Stimulated activated CD4-positive, alpha-beta T cell treated with anti-CD3 and anti-CD28 coated beads, TNF-alpha, amount 100 ng/mL, for 48 hours (primary cell): ENCODE measurements around the gene ITPR1.
A peak's percentile ranks its signal among the peaks of the same experiment; 100 is the strongest.

Experiments
- DNase-seq, 3 donors: peaks; one replicate each; pipeline ENCODE4 v3.0.0-alpha.2; 2020; ENCODE audit warnings: low read depth in 3 of 3

Gene ITPR1

DNA sequence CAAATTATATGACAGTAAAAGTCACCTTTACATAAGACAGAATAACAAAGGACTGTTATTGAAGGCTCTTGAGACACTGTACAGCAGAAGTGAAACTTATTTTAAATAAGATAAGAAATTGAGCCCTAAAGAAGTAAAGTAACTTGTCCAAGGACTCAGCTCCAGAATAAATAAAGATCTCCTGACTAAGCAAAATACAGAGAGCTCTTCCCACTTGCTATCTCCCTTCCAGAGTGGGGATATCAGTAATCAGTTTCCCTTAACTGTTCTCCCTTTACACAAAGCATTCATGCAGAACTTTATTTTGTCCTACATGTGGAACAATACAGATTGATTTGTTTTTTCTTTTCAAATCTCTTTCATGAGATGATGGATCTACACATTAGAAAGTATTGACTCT lies 356.6 kb downstream of the ITPR1 start:
- no peak for DNase-seq

DNA sequence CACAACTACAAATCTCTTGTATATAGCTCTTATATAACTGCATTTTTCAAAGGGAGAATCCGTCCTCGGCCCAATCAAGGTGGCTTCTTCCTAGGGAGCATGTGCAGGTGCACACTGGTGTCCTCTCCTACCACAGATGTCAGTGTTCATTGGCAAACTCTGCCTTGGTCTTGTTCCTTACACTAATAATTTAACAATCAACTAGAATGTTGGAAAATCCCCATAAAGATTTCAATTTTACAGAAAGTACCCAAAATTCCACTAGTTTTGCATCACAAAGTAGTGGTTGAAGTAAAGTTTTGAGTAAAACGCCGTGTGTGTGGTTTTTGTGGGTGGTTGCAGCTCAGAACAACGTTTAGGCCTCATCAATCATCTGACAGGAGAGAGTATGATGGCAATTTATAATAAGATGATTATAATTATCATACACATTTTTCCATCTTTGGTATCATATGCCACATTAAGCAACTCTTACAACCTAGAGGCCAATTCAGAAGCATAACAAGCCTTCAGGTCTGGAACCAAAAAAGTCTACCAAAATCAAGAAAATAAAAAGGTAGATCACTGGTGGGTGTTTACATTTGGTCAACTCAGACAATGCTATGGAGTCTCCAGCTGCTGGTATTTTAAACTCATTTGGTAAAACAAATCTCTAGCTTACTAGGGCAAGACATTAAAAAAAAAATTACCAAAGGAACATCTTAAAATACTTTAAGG lies 357.2 kb downstream of the ITPR1 start:
- peak in 1 of 3 donors; percentile 53 for DNase-seq

DNA sequence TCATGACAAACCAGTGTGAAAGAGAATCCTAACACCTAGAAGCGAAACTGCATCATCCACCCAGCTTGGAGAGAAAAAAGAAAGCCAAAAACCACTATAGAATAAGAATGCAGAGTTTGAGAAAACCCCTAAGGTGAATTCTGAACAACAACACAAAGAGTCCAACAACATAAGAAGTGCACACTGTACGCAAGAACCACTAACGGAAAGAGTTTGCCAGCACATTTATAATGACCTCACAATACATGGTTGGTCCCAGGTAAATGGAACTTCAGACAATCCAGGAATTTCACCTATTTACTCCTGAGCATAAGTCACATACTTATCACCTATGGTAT lies 357.7 kb downstream of the ITPR1 start:
- DNase-seq = no peak

DNA sequence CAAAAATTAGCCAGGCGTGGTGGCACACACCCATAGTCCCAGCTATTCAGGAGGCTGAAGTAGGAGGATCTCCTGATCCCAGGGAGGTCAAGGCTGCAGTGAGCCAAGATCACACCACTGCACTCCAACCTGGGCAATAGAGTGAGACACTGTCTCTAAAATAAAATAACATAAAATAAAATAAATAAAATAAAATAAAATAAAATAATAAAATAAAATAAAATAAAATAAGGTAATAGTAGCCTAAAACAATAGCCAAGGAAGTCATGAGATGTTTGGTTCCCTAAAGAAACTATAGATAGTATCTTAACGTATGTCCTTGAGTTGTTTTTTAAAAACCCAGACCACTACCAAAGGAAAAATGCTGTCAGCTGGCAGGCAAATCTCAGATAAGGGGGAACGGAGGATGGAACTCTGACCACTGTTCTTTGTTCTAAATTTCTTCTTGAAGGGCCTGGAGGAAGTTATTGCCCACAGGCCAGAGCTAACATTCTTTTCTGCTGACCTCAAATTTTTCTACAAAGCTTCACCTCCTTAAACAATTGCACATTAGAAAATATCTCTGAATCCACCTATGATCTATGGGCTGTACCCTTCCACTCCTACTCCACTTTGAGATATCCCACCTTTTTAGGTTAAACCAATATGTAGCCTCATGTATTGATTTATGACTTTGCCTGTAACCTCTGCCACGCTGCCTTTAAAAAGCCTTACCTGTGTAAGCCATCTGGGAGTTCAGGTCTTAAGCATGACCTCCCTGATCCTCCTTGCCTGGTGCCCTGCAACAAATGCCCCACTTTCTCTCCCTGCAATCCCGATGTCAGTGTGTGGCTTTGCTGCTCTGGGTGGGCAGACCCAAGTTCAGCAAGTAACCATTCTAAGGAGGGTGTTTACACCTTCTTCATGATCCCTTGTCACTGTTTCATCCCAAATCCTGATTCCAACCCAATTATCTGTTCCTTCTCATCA lies 359.9 kb downstream of the ITPR1 start:
- no peak for DNase-seq

DNA sequence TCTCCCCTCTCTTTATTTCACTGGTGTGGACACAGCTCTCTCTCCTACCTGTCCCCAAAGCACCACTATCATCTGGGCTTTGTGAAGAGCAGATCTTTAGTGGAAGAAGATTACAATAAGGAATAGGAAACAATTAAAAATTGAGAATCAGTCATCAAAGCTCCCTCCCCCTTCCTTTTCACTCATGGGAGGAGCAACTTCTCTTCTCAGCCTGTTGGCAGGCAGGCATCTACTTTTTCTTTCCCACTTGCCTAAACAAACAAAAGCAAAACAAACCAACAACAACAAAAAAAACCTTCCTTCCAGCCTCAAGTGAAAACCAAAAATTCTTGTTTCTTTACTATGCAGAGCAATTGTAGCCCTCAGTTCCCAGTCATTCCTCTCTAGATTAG lies 360.6 kb downstream of the ITPR1 start:
- DNase-seq = no peak

DNA sequence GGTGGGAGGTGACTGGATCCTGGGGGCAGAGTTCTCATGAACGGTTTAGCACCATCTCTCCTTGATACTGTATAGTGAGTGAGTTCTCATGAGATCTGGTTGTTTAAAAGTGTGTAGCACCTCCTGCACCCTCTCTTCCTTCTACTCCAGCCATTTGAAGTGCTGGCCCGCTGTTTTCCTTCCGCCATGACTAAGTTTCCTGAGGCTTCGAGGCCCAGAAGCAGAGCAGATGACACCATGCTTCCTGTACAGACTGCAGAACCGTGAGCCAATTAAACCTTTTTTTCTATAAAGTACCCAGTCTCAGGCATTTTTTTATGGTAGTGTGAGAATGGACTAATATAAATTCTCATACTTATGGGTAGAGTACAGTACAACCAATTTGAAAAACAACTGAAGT lies 362.5 kb downstream of the ITPR1 start:
- DNase-seq = no peak

DNA sequence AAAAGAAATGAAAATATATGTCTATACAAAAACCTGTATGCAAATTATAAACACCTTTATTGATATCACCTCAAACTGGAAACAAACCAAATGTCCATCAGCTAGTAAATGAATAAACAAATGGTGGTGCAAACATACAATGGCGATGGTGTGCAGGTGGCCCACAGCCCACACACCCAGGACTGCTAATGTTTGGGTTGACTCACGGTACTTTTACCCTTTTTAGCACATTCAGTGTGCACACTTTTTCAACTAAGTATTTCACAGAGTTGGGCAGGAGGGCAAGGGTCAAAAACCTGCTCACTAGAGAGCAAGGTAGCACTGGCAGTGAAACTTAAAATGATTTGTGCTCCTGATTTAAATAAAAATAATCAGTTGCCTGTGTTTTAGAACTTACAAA lies 363.0 kb downstream of the ITPR1 start:
- no peak for DNase-seq

DNA sequence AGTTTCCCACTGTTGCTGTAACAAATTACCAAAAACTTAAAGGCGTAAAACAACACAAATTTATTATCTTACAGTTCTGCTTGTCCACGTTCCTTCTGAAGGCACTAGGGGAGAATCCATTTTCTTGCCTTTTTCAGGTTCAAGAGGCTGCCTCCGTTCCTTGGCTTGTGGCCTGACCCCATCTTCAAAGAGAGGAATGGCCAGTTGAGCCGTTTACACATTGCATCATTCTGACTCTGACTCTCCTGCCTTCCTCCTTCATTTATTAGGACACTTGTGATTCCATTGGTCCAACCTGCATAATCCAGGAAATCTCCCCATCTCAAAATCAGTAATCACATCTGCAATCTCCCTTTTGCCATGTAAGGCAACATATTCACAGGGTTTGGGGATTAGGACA lies 363.4 kb downstream of the ITPR1 start:
- DNase-seq = no peak

DNA sequence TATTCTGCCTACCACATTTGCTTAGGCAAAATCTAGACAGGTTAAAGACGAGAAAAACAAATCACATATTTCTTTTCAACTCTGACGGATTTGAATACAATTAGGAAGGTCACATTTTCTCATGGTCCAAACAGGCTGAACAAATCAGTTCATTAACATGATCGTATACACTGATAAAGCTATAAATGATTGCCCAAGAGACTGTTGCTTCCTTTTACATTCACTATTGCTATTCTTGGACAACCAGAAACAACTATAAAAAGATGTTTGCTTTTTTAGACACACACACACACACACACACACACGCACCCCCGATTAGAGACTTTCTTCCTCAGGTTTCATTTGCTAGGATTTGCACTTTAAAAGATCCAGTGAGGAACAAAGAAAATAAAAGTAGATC lies 363.8 kb downstream of the ITPR1 start:
- no peak for DNase-seq

DNA sequence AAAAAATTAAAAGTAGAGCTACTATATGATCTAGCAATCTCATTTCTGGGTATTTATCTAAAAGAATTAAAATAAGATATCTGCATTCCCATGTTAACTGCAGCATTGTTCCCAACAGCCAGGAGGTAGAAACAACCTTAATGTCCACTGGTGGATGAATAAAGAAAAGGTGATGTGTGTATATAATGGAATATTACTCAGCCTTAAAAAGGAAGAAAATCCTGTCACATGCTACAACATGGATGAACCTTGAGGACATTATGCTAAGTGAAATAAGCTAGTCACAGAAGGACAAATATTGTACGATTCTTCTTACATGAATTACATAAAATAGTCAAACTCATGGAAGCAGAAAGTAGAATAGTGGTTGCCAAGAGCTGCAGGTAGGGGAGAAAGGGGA lies 366.6 kb downstream of the ITPR1 start:
- DNase-seq = no peak

DNA sequence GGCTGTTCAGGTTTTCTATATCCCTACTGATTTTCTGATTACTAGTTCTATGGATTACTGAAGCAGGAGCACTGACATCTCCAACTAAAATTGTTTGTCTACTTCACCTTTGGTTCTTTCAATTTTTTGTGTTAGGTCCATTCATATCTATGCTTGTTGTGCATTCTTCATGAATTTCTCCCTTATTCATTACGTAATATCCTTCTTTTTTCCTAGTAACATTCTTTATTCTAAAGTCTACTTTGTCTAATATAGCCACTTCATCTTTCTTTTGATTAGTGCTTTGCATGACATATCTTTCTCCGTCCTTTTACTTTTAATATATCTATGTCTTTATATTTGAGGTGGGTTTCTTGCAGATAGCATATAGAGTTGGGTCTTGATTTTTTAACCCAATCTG lies 369.8 kb downstream of the ITPR1 start:
- no peak for DNase-seq

DNA sequence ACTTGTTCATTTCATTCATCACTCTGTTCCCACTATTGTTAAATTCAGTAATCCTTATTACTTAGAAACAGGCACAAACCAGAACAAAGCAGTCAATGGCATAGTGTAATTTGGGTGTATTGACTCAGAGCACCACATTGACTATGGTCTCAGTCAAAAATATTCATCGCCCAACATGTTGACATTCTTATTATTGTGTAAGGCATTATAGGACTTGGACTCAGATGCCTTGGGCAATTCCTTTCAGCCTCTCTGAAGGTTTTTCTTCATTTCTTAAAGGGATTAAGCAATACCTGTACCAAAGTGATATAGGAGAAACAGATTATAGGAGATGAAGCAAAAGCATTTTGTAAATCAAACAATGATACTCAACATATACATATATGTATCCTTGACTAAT lies 371.4 kb downstream of the ITPR1 start:
- no peak for DNase-seq

DNA sequence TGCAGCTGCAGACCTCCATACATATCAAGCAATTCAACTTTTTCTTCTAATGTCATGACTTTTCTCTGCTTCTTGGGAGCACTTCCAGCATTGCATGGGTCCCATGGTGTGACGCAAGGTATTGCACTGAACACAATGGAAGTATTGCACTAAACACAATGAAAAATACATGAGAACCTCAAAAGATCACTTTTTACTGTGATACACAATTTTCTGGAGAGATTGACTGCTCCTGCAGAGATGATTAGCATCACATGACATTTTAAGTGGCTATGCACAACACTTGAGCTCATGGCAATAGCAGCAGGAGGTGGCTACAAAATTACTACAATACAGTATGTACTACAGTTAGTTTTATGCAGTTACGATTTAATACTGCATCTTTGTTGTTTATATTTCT lies 372.6 kb downstream of the ITPR1 start:
- no peak for DNase-seq

DNA sequence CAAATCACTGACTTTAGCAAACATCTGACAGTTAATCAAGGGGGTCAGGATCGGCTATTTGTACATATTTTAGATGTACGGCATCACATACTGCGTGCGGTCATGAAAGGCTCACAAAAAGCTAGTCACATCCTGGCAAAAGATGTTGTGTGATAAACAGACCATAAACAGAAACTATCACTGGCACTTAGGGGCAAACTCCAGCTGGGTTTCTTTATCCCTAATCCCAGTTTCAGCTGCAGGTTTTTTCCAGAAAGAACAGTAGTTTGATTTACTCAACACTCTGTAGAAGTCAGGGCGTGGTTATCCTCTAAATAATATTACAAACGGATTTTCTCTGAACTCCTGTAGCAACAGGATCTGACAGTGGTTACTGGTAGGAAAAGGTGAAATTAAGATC lies 373.7 kb downstream of the ITPR1 start:
- no peak for DNase-seq

DNA sequence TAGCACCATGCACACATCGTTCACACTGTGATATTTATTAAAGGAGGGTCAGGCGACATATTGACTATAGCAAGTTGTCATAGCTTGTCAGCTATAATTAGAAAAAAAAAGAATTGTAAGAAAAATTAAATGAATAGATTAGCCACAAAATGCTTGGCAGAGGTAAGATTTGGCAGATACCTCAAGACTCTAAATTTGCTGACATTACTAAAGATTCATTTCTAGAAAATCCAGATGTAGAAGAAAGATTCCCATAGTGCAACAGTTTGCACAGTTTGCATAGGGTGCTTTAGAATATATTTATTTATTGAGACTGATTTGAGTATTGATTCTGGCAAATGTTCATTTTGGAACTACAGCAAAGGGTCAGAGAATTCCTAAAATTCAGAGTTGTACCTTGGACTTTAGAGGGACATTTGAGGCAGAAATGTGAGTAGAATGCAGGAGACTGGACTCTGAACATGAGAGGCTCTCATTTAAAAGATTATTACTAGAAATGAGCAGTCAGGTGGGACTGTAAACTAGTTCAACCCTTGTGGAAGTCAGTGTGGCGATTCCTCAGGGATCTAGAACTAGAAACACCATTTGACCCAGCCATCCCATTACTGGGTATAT lies 384.1 kb downstream of the ITPR1 start:
- no peak for DNase-seq

DNA sequence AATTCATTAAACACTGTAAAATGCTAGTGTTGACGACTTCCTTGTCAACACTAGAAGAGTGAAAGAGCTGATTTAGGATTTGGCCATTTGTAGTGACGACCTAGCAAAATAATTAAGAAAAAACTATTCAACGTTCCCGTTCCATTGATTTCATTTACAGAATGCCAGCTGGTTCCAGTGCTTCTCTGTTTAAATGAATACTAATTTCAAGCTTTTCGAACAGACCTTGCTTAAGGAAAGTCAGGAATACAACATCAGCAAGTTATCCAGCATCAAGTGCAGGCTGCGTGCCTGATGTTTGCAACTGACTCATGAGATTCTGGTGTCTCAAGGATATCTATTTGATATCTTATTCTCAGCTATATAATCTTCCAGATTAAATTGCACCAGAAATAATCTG lies 387.7 kb downstream of the ITPR1 start:
- DNase-seq = no peak

DNA sequence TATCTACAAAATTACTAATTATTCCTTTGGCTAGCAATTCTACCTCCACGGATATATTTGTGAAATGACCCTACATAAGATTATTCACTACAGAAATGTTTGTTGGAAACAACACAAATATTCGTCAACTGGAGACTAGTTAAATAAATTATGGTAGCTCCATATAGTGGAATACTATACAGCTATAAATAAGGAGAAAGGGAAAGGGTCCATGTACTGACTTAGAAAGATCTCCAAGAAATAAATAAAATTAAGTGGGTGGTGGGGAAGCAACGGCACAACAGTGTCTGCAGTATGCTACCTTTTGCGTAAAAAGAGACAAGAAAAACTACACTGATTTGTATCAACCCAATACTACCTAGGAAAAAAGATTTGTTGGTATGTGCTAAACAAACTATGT lies 389.4 kb downstream of the ITPR1 start:
- no peak for DNase-seq

DNA sequence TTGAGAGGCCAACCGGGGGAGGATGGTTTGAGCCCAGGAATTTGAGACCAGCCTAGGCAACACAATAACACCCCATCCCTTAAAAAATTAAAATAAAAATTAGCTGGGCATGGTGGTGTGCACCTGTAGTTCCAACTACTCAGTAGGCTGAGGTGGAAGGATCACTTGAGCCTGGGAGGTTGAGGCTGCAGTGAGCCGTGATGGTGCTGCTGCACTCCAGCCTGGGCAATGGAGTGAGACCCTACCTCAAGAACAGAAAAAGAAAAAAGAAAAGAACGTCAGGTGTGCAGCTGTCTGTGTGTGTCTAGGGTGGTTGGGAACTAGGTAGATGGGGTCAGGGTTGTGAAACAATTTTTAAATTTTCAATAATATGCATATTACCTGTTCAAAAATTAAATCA lies 389.9 kb downstream of the ITPR1 start:
- DNase-seq = no peak

DNA sequence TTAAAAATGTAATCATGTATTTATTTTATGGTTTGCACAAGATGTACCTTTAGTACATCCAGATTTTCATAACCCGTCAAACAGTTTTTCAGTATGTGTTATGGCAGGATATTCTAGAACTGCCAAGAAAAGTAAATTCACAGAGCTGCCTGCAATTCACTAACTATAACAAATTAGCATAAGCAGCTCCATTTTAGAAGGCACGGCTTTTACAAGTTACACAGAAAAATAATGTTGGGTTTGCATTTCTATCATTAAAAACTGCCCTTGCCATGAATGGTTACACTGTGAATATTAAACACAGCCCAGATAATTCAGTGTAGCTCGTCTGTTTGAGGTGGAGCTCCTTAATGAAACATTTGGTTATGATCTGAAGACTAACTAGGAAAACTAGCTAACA lies 391.7 kb downstream of the ITPR1 start:
- no peak for DNase-seq

DNA sequence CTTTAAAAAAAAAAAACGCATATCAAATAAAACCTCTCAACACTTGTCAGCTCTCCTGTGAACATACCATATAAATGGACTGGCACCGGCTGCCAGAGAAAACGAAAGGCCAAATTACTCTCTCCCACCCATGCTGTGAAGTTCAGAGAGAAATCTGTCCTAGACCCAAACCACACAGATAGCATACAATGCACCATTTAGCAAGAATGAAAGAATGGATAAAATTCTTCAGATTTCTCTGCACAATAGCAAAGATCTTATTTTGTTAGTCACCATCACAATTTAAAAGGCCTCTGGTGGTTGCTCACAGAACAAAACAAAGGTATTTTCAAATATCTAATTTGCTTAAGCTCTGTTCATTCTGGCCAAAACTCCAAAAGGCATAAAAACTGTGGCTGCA lies 392.2 kb downstream of the ITPR1 start:
- no peak for DNase-seq

DNA sequence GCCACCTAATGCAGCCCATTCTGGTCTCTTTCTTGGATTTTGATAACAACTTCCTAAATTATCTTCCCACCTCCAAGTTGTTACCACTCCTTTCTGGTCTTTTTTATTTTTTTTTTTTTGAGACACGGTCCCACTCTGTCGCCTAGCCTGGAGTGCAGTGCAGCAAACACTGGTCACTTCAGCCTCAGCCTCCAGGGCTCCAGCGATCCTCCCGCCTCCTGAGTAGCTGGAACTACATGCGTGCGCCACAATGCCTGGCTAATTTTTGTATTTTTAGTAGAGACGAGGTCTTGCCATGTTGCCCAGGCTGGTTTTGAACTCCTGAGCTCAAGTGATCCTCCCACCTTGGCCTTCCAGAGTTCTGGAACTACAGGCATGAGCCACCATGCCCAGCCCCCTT lies 393.3 kb downstream of the ITPR1 start:
- DNase-seq = no peak

DNA sequence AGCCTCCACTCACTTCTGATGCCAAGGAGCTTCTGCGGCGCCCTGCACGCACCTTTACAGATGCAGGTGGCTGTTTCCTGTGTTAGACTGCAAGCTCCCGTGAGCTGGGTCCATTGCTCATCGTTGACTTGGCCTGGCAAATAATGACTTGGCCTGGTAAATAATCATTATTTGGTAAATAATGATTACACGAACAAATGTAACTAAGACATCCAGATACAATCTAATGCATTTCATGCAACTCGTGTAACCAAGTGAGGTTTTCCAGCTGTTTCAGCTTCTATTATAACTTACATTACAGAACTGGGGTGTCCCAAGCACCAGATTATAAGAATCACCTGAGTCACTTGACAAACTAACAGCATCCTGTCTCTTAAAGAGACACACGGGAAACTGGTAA lies 394.0 kb downstream of the ITPR1 start:
- no peak for DNase-seq
